GM18502 (cell line): Measurements from ENCODE around the gene VSTM2L.
"Not testable (repeated sequence)": the region's sequence is repeated elsewhere in the genome, so short reads cannot be mapped to it uniquely, and the experiment has no call there.

ENCODE experiments used
- ATAC-seq: cut with Tn5 transposase; IDR thresholded peaks from one replicate; pipeline ENCODE4 v1.9.1; 2021; ENCODE audit warnings: mild to moderate bottlenecking; ENCODE audit not compliant: unreplicated experiment, poor library complexity

VSTM2L gene

DNA sequence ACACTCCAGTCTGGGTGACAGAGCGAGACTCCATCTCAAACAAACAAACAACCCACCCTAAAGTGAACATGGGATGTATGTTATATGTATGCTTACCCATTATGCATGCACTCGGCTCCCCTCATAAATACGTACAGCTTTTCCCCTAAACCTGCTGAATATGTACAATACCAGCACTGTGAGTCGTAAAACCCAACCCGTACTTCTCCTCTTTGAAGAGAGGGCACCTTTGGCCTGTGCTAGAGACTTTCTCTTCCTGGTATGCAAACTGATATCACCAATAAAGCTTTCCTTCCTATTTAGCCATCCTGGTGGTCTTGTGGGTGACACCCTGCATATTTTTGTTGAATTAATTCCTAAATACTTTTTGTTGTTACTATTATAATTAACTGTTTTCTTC lies 51.3 kb downstream of the VSTM2L start:
- no peak for ATAC-seq

- no peak for ATAC-seq
Measured at GRCh38 chr20:37954626-37955025, 51.7 kb downstream of the VSTM2L start.

- no peak for ATAC-seq
Measured at GRCh38 chr20:37955511-37955910, 52.6 kb downstream of the VSTM2L start.

GRCh38 chr20:37956107-37956585 lies 53.2 kb downstream of the VSTM2L start:
- ATAC-seq = no peak

GRCh38 chr20:37958856-37959520 lies 56.1 kb downstream of the VSTM2L start:
- no peak for ATAC-seq

DNA sequence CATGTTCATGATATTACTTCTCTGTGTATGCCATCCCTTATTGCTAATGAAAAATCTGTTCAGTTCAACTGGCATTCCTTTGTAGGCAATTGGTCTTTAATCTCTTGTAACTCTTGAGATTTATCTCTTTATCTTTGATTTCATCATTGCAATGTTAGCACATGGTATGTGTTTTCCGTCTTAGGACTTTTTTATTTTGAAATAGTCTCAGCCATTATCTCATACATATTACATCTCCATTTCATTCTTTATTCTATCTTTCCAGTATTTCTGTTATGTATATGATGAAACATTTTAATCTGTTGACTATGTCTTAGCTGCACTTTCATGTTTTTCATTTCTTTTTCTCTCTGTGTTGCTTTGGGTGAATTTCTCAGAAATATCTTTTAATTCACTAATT lies 58.1 kb downstream of the VSTM2L start:
- no peak for ATAC-seq

- ATAC-seq = not testable (repeated sequence)
Measured at GRCh38 chr20:37963483-37963882, 60.6 kb downstream of the VSTM2L start.

- no peak for ATAC-seq
Measured at GRCh38 chr20:37968841-37969401, 66.0 kb downstream of the VSTM2L start.

DNA sequence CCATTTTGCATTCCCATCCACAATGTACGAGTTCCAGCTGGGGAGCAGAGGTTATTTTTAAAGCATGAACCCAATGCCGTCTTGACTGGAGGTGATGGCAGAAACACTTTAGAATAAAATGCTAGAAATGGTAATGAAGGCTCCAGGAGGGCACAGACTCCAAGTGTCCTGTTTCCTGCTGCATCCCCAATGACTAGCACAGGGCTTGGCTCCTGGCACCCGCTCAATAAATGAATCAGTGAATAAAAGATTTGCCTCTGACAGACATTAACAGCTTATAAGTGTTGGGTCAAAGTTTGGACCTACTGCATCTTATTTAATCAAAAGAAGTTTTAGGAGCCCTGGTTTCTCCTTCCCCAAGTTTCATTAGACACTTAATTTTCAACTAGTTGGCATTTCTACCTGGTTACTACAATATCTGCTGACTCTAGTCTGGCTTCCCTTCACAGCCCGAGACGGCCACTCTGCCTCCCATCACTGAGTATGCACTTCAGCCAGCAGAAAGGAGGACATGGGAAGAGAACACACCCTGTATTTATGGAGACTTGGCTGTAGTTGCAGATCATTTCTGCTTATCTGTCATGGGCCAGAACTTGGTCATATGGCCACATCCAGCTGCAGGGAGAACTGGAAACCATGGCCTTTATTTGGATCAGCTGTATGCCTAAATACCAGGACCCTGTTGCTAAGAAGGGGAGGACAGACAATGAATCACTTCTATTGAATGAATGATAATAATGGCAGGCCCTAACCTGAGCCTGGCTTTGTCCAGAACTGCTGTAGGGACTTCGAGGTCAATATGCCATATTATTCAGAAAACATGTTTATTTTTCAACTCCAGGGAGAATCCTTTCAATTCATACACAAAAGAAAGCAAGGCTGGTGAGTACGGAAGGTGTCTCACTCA lies 67.3 kb downstream of the VSTM2L start:
- ATAC-seq = no peak

- ATAC-seq = no peak
Measured at GRCh38 chr20:37970856-37971245, 67.9 kb downstream of the VSTM2L start.

- no peak for ATAC-seq
Measured at GRCh38 chr20:37971561-37972127, 68.7 kb downstream of the VSTM2L start.

DNA sequence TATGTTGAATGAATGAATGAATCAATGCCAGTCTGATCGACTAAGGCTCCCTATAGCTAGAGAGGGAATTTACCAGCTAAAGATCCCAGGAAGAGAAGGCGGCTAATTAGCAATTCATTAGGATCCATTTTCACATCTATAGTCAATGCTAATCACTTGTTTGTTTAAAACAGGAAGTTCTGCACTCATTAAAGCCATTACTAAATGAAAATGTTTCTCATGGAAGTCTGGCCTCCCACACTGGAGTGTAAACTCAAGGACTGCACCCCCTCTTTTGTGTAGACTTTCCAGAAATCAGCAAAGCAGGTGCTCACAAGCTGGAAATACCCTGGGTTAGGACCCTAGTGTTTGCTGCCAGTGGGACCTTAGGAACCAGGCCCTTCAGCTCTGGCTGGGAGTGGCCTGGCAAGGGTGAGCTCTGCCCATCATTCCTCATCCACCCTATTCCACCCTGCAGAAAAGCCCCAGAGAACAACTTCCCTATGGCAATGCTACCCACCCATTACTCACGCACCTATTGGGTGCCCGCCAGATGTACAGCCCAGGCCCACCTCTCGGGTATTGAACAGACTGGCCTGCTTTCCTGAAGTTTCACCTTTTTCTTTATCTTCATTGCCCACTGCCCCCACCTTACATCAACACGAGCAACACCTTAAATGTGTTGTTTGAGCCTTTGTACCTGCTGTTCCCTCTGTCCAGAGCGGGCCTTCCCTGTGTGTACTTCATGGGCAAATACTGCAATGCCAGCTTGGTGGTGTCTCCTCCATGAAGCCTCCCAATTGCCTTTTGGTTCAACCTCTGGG lies 69.5 kb downstream of the VSTM2L start:
- no peak for ATAC-seq

- no peak for ATAC-seq
Measured at GRCh38 chr20:37973059-37973910, 70.4 kb downstream of the VSTM2L start.

GRCh38 chr20:37976887-37977286 lies 74.0 kb downstream of the VSTM2L start:
- no peak for ATAC-seq

- no peak for ATAC-seq
Measured at GRCh38 chr20:37977338-37977737, 74.4 kb downstream of the VSTM2L start.

GRCh38 chr20:37977786-37978185 lies 74.9 kb downstream of the VSTM2L start:
- no peak for ATAC-seq

- ATAC-seq = no peak
Measured at GRCh38 chr20:37979021-37979985, 76.4 kb downstream of the VSTM2L start.

- no peak for ATAC-seq
Measured at GRCh38 chr20:37980383-37980782, 77.5 kb downstream of the VSTM2L start.
